Choroid plexus epithelial cell (primary cell): Measurements from ENCODE around the gene FGGY.

Experiments
- DNase-seq: peaks from one replicate; pipeline ENCODE4 v3.0.0-alpha.2; 2010; ENCODE audit warnings: low read depth
- H3K4me3 ChIP-seq: 2 replicates; pipeline ENCODE4 v1.5.1; 2011; ENCODE audit warnings: low read depth, mild to moderate bottlenecking, control low read depth, low read length, moderate library complexity
- CTCF ChIP-seq: conservative IDR thresholded peaks from 2 replicates; pipeline ENCODE4 v1.5.1; 2011; ENCODE audit warnings: low read depth, mild to moderate bottlenecking, control low read depth, inconsistent platforms, low read length, moderate library complexity

The FGGY gene

GRCh38 chr1:59755069-59755685 is 458.3 kb downstream of the FGGY start:
- no peak for DNase-seq
- no peak overlapping the region for H3K4me3 ChIP-seq
- no peak for TF ChIP-seq CTCF

GRCh38 chr1:59757197-59757747 is 460.4 kb downstream of the FGGY start:
- no peak for TF ChIP-seq CTCF
- DNase-seq, result no peak
- no peak overlapping the region for H3K4me3 ChIP-seq

- peak; percentile 92 for DNase-seq
- H3K4me3 ChIP-seq, result peak overlapping the region; percentile 24
- peak; percentile 99 for TF ChIP-seq CTCF
Observed at GRCh38 chr1:59759156-59759925, 462.4 kb downstream of the FGGY start.

- no peak for DNase-seq
- H3K4me3 ChIP-seq, result no peak overlapping the region
- TF ChIP-seq CTCF, result no peak
Observed at GRCh38 chr1:59761443-59761842, 464.5 kb downstream of the FGGY start.

DNA sequence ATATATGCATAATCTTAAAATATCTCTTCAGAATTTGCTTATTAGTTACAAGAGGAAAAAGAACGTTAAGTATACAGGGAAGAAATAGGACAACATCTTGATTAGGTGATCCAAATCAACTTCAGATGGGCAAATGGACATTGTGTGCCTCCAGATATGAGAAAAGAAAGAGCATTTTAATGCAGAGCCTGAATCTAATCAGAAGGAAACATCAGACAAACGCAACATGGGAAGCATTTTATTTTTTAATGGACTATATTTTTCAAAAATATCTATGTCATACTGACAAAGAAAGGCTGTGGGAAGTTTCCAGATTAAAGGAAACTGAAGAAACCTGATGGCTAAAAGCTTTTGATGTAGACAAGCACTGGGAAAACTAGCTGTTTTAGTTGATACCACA is 466.5 kb downstream of the FGGY start:
- no peak for TF ChIP-seq CTCF
- no peak for DNase-seq
- no peak overlapping the region for H3K4me3 ChIP-seq

- DNase-seq, result no peak
- no peak overlapping the region for H3K4me3 ChIP-seq
- no peak for TF ChIP-seq CTCF
Observed at GRCh38 chr1:59765011-59765730, 468.3 kb downstream of the FGGY start.
